CD4-positive, alpha-beta T cell treated with Interleukin-15 for 1 hour (primary cell): ENCODE measurements around the gene ERAP2.

Experiments used
- DNase-seq: peaks from one replicate; pipeline ENCODE4 v3.0.0-alpha.2; 2020

ERAP2 gene

GRCh38 chr5:96933764-96934707 lies 57.7 kb downstream of the ERAP2 start:
- no peak for DNase-seq

DNA sequence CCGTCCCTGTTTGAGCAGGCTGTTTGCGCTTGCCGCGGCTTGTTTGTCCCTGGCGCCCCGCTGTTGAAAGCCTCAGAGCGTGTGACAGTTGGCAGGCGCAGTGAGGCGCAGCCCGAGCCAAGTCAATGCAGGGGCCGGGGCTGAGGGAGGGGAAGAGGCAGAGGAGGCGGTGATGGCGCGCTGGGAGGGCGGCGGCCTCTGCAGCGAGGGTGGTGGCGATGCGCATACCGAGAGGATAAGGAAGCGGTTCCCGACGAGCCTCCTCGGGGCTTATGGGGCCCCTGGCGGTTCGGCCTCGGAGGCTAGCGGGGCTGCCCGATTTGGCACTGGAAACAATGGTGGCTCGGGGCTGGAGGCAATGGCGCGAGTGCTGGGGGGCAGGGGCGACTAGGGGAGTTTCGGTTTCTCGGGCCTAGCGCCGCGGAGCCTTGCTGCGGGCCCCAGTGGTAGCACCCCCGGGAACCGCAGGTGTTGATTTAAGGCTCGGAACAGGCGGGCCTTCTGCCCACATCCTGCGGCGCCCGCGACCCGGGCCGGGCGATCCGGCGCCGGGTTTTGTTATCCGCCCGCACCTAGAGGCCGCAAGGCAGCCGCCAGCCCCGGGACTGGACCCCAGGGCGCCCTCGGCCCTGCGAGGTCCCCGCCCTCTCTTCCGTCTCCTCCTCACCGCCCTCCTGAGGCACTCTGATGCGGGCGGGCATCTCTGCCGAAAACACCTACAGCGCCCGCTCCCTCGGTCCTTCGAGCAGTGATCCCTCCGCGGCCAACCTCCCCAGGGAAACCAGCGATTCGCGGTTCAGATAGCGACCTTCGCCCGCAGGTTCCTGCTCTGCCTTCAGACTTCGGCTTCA lies 58.6 kb downstream of the ERAP2 start:
- DNase-seq: peak; percentile 96

DNA sequence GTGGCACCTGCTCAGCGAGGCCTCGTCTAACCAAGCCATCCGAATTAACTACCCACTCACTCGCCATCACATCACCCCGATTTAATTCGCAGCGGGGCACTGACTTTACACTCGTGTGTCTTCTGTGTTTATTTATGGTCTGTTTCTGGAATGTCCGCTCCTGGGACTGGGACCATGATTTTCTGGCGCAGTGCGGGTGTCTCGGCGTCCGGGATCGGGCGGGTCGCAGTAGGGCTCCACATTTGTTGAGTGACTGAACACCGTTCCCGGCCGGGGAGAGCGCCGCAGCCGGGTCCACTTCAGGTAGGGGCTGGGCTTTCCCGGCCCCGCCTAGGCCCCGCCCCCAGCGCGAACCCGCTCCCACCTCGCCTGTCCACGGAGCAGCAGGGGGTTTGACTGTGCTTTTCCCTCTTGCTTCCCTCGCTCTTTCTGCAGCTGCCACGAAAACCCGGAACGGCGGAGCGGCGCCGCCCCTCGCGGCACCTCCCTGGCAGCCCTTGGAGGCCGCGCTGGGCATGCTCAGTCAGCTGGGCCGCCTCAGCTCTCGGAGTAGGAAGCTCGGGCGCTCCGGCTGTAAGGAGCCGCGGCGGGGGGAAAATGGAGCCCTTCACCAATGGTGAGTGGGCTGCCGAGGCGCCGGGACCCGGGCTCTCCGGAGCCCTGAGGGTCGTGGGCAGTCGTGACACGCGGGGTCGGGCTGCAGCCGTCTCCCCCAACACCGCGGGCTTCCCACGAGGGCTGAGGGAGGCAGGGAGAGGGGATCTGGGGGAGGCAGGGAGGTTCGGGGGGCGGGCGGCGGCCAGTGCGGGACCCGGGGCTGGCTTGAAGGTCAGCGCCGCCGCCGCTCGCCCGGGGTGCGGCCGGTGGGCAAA lies 59.5 kb downstream of the ERAP2 start, which contains the start of gene LNPEP:
Gene LNPEP (plus strand): TSS at position 522 of the 872 bp plus-strand sequence. CDS start 76 bp downstream, at position 598.
- DNase-seq: peak; percentile 96

DNA sequence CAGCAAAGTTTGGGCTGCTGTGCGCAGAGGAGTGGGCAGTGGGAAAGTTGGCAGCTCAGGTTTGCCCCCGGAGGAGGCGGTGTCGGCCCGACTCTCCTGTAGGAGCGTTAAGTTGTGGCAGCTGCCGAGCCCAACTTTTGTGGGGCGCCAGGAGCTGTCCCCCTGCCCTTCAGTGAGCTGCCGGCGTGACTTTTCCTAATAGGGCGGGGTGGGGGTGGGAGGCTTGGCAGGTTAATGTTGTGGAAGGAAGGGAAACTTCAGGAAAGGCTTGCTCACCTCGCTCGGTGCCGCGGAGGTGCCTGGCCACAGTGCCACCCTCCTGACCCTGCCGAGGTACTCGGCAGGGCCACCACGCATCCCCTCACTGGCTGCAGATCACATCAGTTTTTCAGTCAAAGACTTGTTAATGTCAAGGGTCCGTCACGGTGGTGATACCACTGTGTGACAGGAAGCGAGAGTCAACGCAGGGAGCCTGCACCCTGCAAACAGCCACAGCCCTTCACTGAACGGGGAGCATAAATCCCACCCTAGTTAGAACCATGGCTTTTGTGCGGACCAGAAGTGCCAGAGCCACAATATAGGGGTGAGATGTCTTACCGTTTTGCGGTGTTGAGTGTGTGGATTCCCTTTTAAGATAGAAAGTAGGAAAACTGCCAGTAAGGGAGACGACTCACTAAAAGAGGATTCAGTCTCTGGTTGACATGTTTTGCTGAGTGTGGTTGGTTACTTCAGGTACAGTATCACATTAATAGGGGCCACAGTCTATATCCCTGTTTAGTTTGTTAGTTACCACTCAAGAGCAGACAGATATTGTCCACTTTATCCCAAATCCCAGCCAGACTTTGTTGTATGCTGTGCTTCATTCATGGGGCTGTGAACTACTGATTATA lies 60.4 kb downstream of the ERAP2 start:
- DNase-seq: peak; percentile 44

GRCh38 chr5:96940586-96940985 lies 64.3 kb downstream of the ERAP2 start:
- no peak for DNase-seq

DNA sequence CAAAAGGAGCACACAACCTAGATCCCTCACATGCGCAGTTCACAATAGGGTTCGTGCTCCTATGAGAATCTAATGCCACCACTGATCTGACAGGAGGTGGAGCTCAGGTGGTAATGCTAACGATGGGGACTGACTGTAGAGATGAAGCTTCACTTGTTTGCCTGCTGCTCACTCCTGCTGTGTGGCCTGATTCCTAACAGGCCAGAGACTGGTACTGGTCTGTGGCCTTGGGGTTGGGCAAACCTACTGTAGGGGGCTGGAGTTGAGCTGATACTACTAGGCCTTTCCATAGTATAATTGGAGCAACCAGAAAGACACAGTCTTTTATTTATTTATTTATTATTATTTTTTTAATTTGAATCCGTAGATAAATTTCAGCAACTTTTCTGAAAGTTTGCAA lies 64.8 kb downstream of the ERAP2 start:
- no peak for DNase-seq

GRCh38 chr5:96942078-96942477 lies 65.8 kb downstream of the ERAP2 start:
- no peak for DNase-seq

GRCh38 chr5:96942911-96943310 lies 66.6 kb downstream of the ERAP2 start:
- no peak for DNase-seq

- no peak for DNase-seq
Observed at GRCh38 chr5:96943799-96944198, 67.5 kb downstream of the ERAP2 start.

DNA sequence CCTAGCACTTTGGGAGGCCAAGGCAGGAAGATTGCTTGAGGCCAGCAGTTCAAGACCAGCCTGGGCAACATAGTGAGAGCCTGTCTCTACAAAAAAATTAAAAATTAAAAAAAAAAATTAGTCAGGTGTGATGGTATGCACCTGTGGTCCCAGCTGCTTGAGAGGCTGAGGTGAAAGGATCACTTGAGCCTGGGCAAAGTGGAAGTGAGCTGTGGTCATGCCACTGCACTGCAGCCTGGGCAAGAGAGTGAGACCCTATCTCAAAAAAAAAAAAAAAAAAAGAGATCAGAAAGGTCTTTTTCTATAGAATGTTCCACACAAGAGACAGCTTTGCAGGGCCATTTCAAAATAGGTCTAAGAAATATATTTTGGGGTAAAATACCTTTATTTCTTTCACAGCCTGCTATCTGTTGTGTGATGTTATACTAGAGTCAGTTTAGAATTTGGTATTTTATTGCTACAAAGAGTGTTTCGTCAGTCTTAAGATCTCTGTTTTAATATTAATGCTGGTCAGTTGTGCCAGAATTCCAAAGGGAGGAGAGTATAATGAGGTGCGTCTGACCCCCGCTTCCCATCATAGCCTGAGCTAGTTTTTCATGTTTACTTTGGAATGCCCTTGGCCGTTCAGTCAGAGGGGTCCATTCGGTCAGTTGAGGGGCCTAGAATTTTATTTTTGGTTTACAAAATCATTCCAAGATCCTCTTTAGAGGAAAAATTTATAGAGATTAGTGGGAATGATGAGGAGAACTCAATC lies 69.0 kb downstream of the ERAP2 start:
- DNase-seq: no peak

DNA sequence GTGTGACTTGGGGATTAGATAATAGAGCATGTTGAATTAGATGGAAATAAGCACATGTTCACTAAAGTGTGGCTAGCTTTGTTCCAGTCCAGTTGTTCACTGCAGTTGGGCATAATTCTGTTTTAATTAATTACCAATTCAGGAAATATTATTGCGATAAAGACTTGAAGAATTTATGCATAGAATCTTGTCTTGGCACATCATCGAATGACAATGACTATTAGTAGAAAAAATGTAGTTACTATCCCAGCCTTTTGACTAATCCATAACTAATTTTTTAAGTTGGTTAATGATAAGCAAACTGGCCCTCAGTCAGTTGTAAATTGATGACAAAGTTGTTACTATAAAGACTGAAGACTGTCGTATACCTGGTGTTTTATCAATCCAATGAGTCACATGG lies 70.1 kb downstream of the ERAP2 start:
- no peak for DNase-seq

GRCh38 chr5:96952118-96952750 lies 75.9 kb downstream of the ERAP2 start:
- no peak for DNase-seq

DNA sequence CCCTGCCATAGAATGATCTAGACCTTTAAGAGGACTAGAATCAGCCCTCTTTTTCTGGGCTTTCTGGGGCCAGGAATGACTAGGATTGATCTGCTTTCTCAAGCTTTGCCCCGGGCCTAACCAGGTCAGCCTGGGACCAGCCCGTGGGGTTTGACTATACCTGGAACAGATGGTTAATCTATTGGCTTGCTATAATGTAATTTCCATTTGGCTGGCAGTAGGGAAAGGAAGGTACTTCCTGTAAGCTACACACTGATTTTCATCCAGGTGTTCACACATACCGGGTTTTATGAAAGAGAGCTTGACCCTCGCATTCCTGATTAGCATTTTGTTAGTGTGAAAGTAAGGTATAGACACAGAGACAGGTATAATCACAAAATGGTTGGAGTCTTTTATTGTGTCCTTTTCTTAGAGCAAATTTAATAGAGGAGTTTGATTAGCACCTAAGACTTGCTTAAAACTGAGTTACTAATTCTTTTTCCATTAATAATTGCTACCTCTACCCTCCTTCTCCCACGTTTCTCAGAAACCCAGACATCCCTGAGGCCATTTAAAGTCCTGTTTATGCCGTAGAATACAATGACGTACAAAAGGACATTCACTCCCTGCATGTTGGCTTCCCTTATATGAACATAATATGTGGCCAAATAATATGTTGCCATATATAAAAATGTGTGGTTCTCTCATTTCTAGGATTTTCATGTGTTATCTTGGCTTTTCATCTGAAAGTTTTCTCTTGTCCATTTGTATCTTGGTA lies 76.9 kb downstream of the ERAP2 start:
- DNase-seq: no peak

- no peak for DNase-seq
Observed at GRCh38 chr5:96957254-96958049, 81.2 kb downstream of the ERAP2 start.

GRCh38 chr5:96958977-96959376 lies 82.7 kb downstream of the ERAP2 start:
- DNase-seq: no peak

GRCh38 chr5:96961053-96961452 lies 84.8 kb downstream of the ERAP2 start:
- DNase-seq: no peak

DNA sequence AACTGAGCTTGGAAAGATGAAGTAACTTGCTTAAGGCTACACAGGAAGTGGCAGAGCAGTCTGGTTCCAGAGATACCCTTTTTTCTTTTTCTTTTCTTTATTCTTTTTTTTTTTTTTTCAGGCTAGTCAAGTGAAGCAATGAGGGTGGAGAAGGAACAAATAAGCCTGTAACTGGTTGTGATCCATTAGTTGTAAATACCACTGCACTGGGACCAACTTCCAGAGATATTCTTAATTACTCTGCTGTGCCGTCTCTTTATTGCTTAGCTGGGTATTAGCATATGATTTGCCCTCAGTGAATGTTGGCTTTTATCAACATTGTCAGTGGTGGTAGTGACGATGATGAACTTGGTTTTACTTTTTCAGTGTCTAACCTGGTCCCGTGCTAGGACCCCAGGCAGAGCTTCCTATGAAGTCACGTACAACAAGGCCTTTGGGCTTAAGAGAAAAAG lies 86.3 kb downstream of the ERAP2 start:
- DNase-seq: no peak

GRCh38 chr5:96963267-96963666 lies 87.0 kb downstream of the ERAP2 start:
- DNase-seq: no peak

GRCh38 chr5:96966801-96967200 lies 90.5 kb downstream of the ERAP2 start:
- DNase-seq: no peak
